NCI-H526 treated with DMSO at 0.1 percent for 48 hours (cell line): ENCODE data around the gene ASCL3.
"Not testable (repeated sequence)": the region's sequence is repeated elsewhere in the genome, so short reads cannot be mapped to it uniquely, and the experiment has no call there.

Experiments used
- DNase-seq: peaks from one replicate; lab custom pipeline; 2025; lab: John Stamatoyannopoulos, UW

Gene ASCL3

DNA sequence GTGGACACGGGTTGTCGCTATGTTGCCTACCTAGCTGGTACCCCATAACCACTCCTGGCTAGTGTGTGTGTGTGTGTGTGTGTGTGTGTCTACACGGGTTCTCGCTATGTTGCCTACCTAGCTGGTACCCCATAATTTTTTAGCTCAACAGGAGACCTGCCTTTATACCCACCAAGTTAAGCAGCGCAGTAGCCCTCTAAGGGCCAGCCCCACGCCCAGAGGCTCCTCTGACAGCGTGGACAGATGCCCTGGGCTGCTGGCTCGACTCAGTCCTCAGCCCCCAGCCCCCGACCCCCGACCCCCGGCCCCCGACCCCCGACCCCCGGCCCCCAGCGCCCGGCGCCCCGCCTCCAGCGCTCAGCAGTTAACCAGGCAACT lies 32.2 kb downstream of the ASCL3 start:
- no peak for DNase-seq

GRCh38 chr11:8908099-8908498 lies 34.7 kb downstream of the ASCL3 start:
- DNase-seq: no peak

GRCh38 chr11:8907116-8907515 lies 35.7 kb downstream of the ASCL3 start:
- DNase-seq: no peak

- DNase-seq: no peak
These were observed 37.2 kb downstream of the ASCL3 start for GRCh38 chr11:8905528-8906165.

DNA sequence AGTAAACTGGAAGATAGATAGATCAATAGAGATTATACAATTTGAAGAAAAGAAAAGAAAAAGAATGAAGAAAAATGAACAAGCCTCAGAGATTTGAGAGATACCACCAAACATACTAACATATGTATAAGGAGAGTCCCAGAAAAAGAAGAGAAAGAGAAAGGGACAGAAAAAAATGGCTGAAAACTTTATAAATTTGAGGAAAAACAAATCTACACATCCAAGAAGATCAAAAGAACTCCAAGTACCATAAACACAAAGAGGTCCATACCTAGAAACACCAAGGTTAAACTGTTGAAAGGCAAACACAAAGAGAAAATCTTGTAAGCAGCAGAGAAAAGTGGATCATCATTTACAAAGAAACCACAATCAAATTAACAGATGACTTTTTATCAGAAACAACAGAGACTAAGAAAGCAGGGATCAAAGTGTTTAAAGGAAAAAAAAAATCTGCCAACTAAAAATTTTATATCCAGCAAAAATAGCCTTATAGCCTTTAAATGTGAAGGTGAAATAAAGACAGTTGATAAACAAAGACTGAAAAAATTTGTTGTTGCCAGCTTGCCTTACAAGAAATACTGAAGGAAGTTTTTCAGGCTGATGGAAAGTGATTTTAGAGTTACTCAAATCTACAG lies 43.6 kb downstream of the ASCL3 start:
- no peak for DNase-seq

- not testable (repeated sequence) for DNase-seq
These were observed 51.6 kb downstream of the ASCL3 start for GRCh38 chr11:8891185-8891584.
